Body of pancreas (tissue), 4 donors: ENCODE results near the gene TFIP11.

Experiments
- CTCF ChIP-seq, 7 experiments: fragments of 450-650 bp in 4 of 7; fragments of 200-600 bp in 3 of 7; sonication (generic) in 3 of 7; IDR thresholded peaks; one replicate each; pipeline ENCODE4 v1.5.1; 2016 to 2019; ENCODE audit warnings: antibody characterized with exemption in 7 of 7
- POLR2A ChIP-seq, 3 donors: fragments of 450-650 bp; IDR thresholded peaks; one replicate each; pipeline ENCODE4 v1.6.1; 2016; ENCODE audit warnings: antibody characterized with exemption in 3 of 3, mild to moderate bottlenecking in 2 of 3

DNA sequence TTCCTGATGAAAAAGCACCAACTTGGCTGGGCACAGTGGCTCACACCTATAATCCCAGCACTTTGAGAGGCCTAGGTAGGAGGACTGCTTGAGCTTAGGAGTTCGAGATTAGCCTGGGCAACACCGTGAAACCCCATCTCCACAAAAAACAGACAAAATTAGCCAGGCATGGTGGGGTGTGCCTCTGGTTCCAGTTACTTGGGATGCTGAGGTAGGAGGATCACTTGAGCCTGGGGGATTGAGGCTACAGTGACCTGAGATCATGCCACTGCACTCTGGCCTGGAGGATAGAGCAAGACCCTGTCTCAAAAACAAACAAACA lies 31.7 kb downstream of the TFIP11 start:
- TF ChIP-seq CTCF (IDR thresholded peaks at IDR 0.05) (no peak), POLR2A (IDR thresholded peaks at IDR 0.05) (no peak)
